Thyroid gland (tissue), 4 donors: ENCODE results near the gene ATP6V1A. TPM values are rescaled to one million over a fixed set of nuclear protein-coding genes. Genes with fewer than 3 reads are reported as not detected.
A peak's percentile ranks its signal among the peaks of the same experiment; 100 is the strongest.

ENCODE experiments used
- DNase-seq, 2 donors: peaks; one replicate each; pipeline ENCODE4 v3.0.0-alpha.2; 2019
- H3K27ac ChIP-seq, 3 donors: fragments of 200-600 bp; sonication (generic); 1 replicate in 2 of 3; 2 replicates in 1 of 3; pipeline ENCODE4 v1.5.1; 2016 to 2019; ENCODE audit warnings: mild to moderate bottlenecking in 1 of 3, moderate library complexity in 1 of 3
- H3K27me3 ChIP-seq: fragments of 200-600 bp; sonication (generic); one replicate; pipeline ENCODE4 v1.5.1; 2019
- H3K36me3 ChIP-seq, 2 donors: fragments of 200-600 bp; sonication (generic); one replicate each; pipeline ENCODE4 v1.5.1; 2016 to 2019
- H3K4me1 ChIP-seq, 2 donors: fragments of 200-600 bp; sonication (generic); one replicate each; pipeline ENCODE4 v1.5.1; 2017 to 2019
- H3K4me3 ChIP-seq, 3 donors: fragments of 200-600 bp; sonication (generic); replicated peaks in 1 of 3; 1 replicate in 2 of 3; 2 replicates in 1 of 3; pipeline ENCODE4 v1.5.1; 2016; ENCODE audit warnings: mild to moderate bottlenecking in 1 of 3
- H3K9me3 ChIP-seq: fragments of 200-600 bp; sonication (generic); one replicate; pipeline ENCODE4 v1.5.1; 2017
- CTCF ChIP-seq, 6 experiments: fragments of 200-600 bp in 3 of 6; fragments of 450-650 bp in 3 of 6; sonication (generic) in 3 of 6; IDR thresholded peaks; one replicate each; pipeline ENCODE4 v1.5.1; 2016 to 2019; ENCODE audit warnings: antibody characterized with exemption in 6 of 6, mild to moderate bottlenecking in 2 of 6, inconsistent platforms in 1 of 6, moderate library complexity in 1 of 6
- POLR2A ChIP-seq, 2 donors: fragments of 450-650 bp; IDR thresholded peaks; one replicate each; pipeline ENCODE4 v1.6.1; 2017; ENCODE audit warnings: antibody characterized with exemption in 2 of 2, mild to moderate bottlenecking in 2 of 2, moderate library complexity in 1 of 2
- WGBS, 2 donors: methylation state at CpG; one replicate each; pipeline ENCODE4 v1.1.5; 2017; 5-methylcytosine and 5-hydroxymethylcytosine counted together
- intact Hi-C: fragments of 100-400 bp; cut with DNase I; formaldehyde crosslinking; loops from one replicate; pipeline ENCODE4 v1.15.1; 2023
- total RNA-seq, 4 donors: library from RNA; depleted of rRNA; stranded (reverse); fragments of >200 nt; gene quantifications; one replicate each; pipeline ENCODE4 v1.2.3, GENCODE V29; 2016

ATP6V1A gene
- total RNA-seq, 4 donors from 2014 or later, result 75.4 to 157 (median 112) TPM

- Histone ChIP-seq H3K9me3 (no peaks in the 10 kb centered on the region), H3K4me3 (no peak overlapping the region), H3K27ac (no peak overlapping the region), H3K36me3 (peaks cover 19 to 59% of the 10 kb centered on the region in 2 donors), H3K4me1 (no peaks in the 10 kb centered on the region), H3K27me3 (no peaks in the 10 kb centered on the region)
- intact Hi-C loops, result no loop called here
- TF ChIP-seq POLR2A (IDR thresholded peaks at IDR 0.05), result no peak
- TF ChIP-seq CTCF (IDR thresholded peaks at IDR 0.05), result no peak
- WGBS, 2 donors, result 87 to 88% methylated on average over 4 of the region's 4 CpGs
- no peak for DNase-seq
Observed at GRCh38 chr3:113804661-113805060, 57.8 kb downstream of the ATP6V1A start.

GRCh38 chr3:113805249-113805648, 58.4 kb downstream of the ATP6V1A start:
- no peak for TF ChIP-seq POLR2A (IDR thresholded peaks at IDR 0.05)
- TF ChIP-seq CTCF (IDR thresholded peaks at IDR 0.05), result no peak
- intact Hi-C loops, result no loop called here
- peaks cover 19 to 60% of the 10 kb centered on the region in 2 donors for H3K36me3 ChIP-seq
- DNase-seq, result no peak
- H3K27me3 ChIP-seq, result no peaks in the 10 kb centered on the region
- no peaks in the 10 kb centered on the region for H3K9me3 ChIP-seq
- 94 to 96% methylated on average over 3 of the region's 3 CpGs for WGBS, 2 donors
- no peaks in the 10 kb centered on the region for H3K4me1 ChIP-seq
- H3K4me3 ChIP-seq, result no peak overlapping the region
- no peak overlapping the region for H3K27ac ChIP-seq

GRCh38 chr3:113812854-113813253, 66.0 kb downstream of the ATP6V1A start:
- 75 to 77% methylated on average over 3 of the region's 3 CpGs for WGBS, 2 donors
- Histone ChIP-seq H3K9me3 (no peaks in the 10 kb centered on the region), H3K4me1 (no peaks in the 10 kb centered on the region), H3K27ac (no peak overlapping the region), H3K36me3 (peaks cover 10 to 12% of the 10 kb centered on the region in 2 donors), H3K27me3 (no peaks in the 10 kb centered on the region), H3K4me3 (no peak overlapping the region)
- no peak for TF ChIP-seq CTCF (IDR thresholded peaks at IDR 0.05)
- TF ChIP-seq POLR2A (IDR thresholded peaks at IDR 0.05), result no peak
- DNase-seq, result no peak
- intact Hi-C loops, result no loop called here

GRCh38 chr3:113819866-113820265, 73.0 kb downstream of the ATP6V1A start:
- no peaks in the 10 kb centered on the region for H3K4me1 ChIP-seq
- no peaks in the 10 kb centered on the region for H3K9me3 ChIP-seq
- no peak for DNase-seq
- no peaks in the 10 kb centered on the region for H3K27me3 ChIP-seq
- no peak overlapping the region for H3K4me3 ChIP-seq
- WGBS, 2 donors, result 84 to 90% methylated on average over 3 of the region's 3 CpGs
- no peaks in the 10 kb centered on the region for H3K36me3 ChIP-seq
- intact Hi-C loops, result no loop called here
- no peak for TF ChIP-seq CTCF (IDR thresholded peaks at IDR 0.05)
- no peak for TF ChIP-seq POLR2A (IDR thresholded peaks at IDR 0.05)
- H3K27ac ChIP-seq, result no peak overlapping the region

GRCh38 chr3:113825090-113825489, 78.3 kb downstream of the ATP6V1A start:
- Histone ChIP-seq H3K4me1 (peaks cover 0 to under 1% of the 10 kb centered on the region in 2 donors), H3K27ac (no peak overlapping the region), H3K27me3 (no peaks in the 10 kb centered on the region), H3K9me3 (no peaks in the 10 kb centered on the region), H3K36me3 (no peaks in the 10 kb centered on the region), H3K4me3 (no peak overlapping the region)
- TF ChIP-seq POLR2A (IDR thresholded peaks at IDR 0.05) (no peak), CTCF (IDR thresholded peaks at IDR 0.05) (peak in 1 of 6 experiments; percentile 4)
- DNase-seq, result no peak
- intact Hi-C loops, result no loop called here
- 62 to 78% methylated on average over 2 of the region's 2 CpGs for WGBS, 2 donors
